Measurements from ENCODE around the gene CLRN1. TPM values are rescaled to one million over a fixed set of nuclear protein-coding genes. Genes with fewer than 3 reads are reported as not detected.

Gene CLRN1
- total RNA-seq, 1 donor from 2014 or later = not detected

DNA sequence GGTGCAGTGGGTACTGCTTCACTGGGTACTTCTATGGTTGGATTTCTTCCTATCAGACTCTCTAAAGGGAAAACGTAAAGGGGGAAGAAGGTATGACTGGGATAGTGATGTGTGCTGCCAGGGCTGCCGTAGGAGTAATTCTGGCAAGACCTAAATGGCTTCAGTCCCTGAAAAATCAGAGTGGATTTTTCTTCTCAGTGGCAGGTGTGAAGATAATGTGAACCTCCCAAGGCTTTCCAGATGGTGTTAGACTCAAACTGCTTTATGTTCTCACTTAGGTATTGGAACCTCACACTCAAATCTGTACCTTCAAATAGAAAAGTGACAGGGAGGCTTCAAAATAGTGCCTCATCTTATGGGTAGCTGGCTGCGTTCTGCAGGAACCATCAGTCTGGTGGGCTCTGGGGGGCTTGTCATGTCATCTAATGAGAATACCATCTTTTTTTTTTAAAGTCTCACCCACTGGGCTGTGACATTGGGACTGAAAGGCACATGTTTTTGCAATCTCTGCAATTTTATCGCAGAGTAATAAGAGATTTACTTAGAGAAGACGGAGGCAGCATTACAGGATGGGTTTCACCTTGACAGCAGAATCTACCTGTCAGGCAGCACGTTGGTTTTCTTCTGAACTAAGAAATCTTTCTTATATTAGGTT, 95.8 kb downstream of the CLRN1 start:
- no peak for DNase-seq (ENCODE audit: low read depth in 2 of 2)

Other genes with a start within 250 kb of the CLRN1 start
- gene SIAH2, start 209.6 kb downstream of the CLRN1 start, total RNA-seq = 10.1 and 16.2 TPM in 2 replicates
- not detected in 2 replicates for gene MINDY4B, start 67.3 kb downstream of the CLRN1 start, total RNA-seq
- gene MED12L, start 112.9 kb upstream of the CLRN1 start, total RNA-seq = 0.13 TPM in 2 replicates
- not detected in 2 replicates for gene GPR171, start 230.5 kb upstream of the CLRN1 start, total RNA-seq

Measured in dermis microvascular lymphatic vessel endothelial cell (primary cell).